A172 (cell line): Measurements from ENCODE around the gene OR1S1. TPM values are rescaled to one million over a fixed set of nuclear protein-coding genes. Genes with fewer than 3 reads are reported as not detected.

Experiments used
- total RNA-seq: library from RNA; depleted of rRNA; stranded (reverse); fragments of >200 nt; shearing (Covaris generic); gene quantifications from 2 replicates; pipeline ENCODE4 v1.2.3, GENCODE V29; 2014; rRNA removed

The OR1S1 gene
- total RNA-seq, 1 experiment from 2014 or later = not detected

Other genes with a start within 250 kb of the OR1S1 start
- gene OR9Q1, start 188.8 kb upstream of the OR1S1 start, total RNA-seq = not detected in 2 replicates
- gene OR6Q1, start 181.8 kb upstream of the OR1S1 start, total RNA-seq = not detected in 2 replicates
- not detected in 2 replicates for gene OR9I1, start 87.2 kb upstream of the OR1S1 start, total RNA-seq
- not detected in 2 replicates for gene OR9Q2, start 23.6 kb upstream of the OR1S1 start, total RNA-seq
- gene OR1S2, start 8.6 kb upstream of the OR1S1 start, total RNA-seq = not detected in 2 replicates
- gene OR10Q1, start 16.2 kb downstream of the OR1S1 start, total RNA-seq = not detected in 2 replicates
- not detected in 2 replicates for gene OR10W1, start 55.5 kb downstream of the OR1S1 start, total RNA-seq
- gene OR5B17, start 146.3 kb downstream of the OR1S1 start, total RNA-seq = not detected in 2 replicates
- gene OR5B3, start 194.2 kb downstream of the OR1S1 start, total RNA-seq = not detected in 2 replicates
- not detected in 2 replicates for gene OR5B2, start 215.4 kb downstream of the OR1S1 start, total RNA-seq
- gene OR5B12, start 229.5 kb downstream of the OR1S1 start, total RNA-seq = not detected in 2 replicates